ENCODE results near the gene PTGER2. TPM values are rescaled to one million over a fixed set of nuclear protein-coding genes. Genes with fewer than 3 reads are reported as not detected.

Gene PTGER2, protein sequence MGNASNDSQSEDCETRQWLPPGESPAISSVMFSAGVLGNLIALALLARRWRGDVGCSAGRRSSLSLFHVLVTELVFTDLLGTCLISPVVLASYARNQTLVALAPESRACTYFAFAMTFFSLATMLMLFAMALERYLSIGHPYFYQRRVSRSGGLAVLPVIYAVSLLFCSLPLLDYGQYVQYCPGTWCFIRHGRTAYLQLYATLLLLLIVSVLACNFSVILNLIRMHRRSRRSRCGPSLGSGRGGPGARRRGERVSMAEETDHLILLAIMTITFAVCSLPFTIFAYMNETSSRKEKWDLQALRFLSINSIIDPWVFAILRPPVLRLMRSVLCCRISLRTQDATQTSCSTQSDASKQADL
- total RNA-seq: 0.65 TPM
- long read RNA-seq, transcript PTGER2-201 (2 exons, 2,383 nt): major isoform, 5 of 5 reads
- long read RNA-seq, partial matches to known transcripts: 0 of 5 reads
- long read RNA-seq, other reads (novel, unspliced or antisense): 0 of 5 reads

DNA sequence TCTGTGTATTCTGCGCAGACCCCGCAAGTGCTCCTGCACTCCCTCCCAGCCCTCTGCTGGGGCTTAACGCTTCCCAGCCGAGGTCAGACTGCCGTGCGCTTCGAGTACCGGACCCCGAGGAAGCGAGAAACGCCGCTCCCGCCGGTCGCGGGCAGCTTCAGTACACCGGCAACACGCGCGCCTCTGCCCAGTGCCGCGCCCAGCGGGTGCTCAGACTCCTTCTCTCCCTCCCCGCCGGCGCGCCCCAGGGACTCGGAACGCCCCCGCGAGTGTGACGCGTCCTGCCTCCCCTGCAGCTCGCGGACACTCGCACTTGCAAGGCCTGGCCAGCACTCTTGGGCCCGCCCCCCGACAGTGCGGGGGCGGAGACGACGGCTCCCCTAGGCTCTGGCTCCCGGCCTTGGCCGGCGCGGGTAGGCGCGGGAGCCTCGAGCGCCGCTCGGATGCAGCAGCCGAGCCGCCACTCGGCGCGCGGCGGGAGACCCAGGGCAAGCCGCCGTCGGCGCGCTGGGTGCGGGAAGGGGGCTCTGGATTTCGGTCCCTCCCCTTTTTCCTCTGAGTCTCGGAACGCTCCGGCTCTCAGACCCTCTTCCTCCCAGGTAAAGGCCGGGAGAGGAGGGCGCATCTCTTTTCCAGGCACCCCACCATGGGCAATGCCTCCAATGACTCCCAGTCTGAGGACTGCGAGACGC lies at the start of gene PTGER2:
PTGER2 (plus strand) TSS at position 410 of the 692 bp plus-strand sequence; CDS start at position 647, 237 bp downstream.
- intact Hi-C loops (cut with DNase I): no loop called here
- DNase-seq (peak; percentile 94), ATAC-seq (ENCODE audit: poor library complexity) (peak; percentile 89)

DNA sequence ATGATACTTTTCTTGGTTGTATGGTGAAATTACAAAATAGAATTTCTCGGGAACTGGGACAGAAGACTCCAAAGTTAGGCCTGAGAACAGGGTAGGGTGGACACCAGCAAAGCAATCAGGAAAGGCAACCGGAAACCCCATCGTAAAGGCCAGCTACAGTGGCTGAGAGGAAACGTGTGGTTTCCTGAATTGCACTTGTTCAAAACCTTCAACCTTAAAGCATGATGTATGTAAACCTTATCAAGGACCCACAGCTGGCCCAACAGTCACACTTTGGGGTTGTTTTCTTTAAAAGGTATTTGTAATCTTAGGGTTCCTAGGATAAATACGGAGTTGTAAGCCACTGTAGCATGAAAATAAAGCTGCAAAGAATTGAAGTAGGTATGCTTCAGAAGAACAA lies 48.9 kb upstream of the PTGER2 start:
- ATAC-seq (ENCODE audit: poor library complexity) (no peak), DNase-seq (no peak)
- intact Hi-C loops (cut with DNase I): no loop called here

DNA sequence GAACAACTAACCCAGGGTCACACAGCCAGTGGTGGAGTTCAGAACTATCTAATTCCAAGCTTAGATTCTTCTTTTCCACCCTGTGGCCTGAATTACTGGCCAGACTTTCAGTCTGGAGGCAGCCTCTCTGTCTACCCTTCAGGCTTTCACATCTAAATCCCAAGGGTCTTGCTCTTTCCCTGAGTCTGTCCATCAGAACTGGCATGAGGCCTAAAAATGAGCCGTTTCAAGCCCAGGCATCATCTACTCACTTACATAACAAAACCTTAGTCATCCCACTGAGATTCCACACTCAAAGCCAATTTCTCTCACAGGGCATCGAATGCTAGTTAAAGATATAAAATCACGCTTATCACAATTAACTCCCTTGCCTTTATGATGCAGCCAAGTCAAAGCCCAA lies 47.9 kb upstream of the PTGER2 start:
- intact Hi-C loops (cut with DNase I): no loop called here
- ATAC-seq (ENCODE audit: poor library complexity): peak; percentile 77
- DNase-seq: peak; percentile 42

DNA sequence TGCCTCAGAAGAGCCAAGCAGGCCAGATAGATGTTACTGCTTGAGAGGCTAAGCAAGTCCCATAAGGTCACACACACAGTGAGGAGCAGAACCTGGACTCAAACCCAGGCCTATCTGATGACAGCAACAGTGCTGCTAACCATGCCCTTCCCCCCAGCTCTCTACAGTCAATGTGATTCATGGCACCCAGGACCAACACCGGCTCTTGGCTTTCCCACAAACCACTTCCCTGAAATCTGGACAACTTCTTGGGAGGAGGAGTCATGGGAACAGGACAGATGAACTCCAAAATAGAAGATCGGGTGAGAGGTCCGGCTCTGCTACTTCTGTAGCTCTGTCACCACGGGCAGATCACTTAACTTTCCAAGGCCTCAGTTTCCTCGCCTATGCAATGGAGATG lies 47.3 kb upstream of the PTGER2 start:
- ATAC-seq (ENCODE audit: poor library complexity) (no peak), DNase-seq (no peak)
- intact Hi-C loops (cut with DNase I): no loop called here

DNA sequence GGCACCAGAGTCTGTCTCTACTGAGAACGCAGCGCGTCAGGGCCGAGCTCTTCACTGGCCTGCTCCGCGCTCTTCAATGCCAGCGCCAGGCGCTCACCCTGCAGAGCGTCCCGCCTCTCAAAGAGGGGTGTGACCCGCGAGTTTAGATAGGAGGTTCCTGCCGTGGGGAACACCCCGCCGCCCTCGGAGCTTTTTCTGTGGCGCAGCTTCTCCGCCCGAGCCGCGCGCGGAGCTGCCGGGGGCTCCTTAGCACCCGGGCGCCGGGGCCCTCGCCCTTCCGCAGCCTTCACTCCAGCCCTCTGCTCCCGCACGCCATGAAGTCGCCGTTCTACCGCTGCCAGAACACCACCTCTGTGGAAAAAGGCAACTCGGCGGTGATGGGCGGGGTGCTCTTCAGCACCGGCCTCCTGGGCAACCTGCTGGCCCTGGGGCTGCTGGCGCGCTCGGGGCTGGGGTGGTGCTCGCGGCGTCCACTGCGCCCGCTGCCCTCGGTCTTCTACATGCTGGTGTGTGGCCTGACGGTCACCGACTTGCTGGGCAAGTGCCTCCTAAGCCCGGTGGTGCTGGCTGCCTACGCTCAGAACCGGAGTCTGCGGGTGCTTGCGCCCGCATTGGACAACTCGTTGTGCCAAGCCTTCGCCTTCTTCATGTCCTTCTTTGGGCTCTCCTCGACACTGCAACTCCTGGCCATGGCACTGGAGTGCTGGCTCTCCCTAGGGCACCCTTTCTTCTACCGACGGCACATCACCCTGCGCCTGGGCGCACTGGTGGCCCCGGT lies 46.4 kb upstream of the PTGER2 start, which contains the start of gene PTGDR:
PTGDR (plus strand) TSS at position 198 of the 778 bp plus-strand sequence; CDS start at position 315, 117 bp downstream.
- peak; percentile 70 for DNase-seq
- ATAC-seq (ENCODE audit: poor library complexity): peak; percentile 54
- intact Hi-C loops (cut with DNase I): no loop called here

DNA sequence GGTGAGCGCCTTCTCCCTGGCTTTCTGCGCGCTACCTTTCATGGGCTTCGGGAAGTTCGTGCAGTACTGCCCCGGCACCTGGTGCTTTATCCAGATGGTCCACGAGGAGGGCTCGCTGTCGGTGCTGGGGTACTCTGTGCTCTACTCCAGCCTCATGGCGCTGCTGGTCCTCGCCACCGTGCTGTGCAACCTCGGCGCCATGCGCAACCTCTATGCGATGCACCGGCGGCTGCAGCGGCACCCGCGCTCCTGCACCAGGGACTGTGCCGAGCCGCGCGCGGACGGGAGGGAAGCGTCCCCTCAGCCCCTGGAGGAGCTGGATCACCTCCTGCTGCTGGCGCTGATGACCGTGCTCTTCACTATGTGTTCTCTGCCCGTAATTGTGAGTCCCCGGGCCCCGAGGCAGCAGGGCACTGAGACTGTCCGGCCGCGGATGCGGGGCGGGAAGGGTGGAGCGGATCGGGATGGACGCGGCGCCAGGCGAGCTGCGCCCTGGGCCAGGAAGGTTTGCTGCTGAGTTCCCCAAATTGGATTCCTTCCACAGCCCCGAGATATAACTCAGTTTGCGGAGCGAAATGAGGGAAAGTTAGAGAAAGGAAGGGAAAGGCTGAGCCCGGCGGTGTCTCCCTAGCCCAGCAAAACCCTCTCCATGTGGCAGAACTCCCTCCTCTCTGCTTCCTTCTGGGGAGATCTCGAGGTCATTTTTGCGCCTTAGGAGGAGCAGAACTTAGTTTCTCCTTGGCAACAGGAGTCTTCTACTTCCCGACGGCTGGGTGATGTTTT lies 45.6 kb upstream of the PTGER2 start:
- ATAC-seq (ENCODE audit: poor library complexity) (peak; percentile 44), DNase-seq (peak; percentile 45)
- intact Hi-C loops (cut with DNase I): no loop called here

DNA sequence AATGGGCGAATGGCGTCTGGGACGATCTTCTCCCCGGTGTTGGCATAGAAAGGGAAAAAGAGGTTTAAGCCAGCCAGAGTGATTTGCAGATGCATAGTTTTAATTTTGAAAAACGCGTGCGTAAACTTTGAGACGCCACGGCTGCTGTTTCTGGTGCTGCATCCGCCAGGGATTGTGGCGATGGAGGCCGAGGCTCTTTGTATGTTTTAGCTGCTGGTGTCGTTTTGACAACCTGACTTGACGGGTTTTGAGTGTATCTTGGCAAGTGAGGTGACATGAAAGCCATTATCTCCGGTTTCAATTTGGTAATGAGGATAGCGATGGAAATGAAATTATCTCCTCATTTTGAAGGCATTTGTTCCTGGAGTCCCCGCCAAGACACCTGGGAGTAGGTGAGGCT lies 45.0 kb upstream of the PTGER2 start:
- DNase-seq (no peak), ATAC-seq (ENCODE audit: poor library complexity) (no peak)
- intact Hi-C loops (cut with DNase I): no loop called here

DNA sequence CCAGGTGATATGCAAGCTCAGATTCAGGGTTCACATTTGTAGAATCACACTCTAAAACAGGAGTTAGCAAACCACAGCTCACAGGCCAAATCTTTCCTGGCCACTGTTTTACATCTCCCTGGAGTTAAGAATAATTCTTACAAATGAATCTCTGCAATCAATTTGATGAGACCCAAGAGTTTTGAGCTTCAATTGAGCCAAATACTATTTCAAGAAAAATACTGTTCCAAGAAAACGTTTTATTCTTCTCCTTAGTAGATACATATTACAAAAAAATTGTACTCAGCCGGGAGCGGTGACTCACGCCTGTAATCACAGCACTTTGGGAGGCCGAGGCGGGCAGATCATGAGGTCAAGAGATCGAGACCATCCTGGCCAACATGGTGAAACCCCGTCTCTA lies 44.1 kb upstream of the PTGER2 start:
- intact Hi-C loops (cut with DNase I): no loop called here
- ATAC-seq (ENCODE audit: poor library complexity): peak; percentile 22
- DNase-seq: peak; percentile 44

DNA sequence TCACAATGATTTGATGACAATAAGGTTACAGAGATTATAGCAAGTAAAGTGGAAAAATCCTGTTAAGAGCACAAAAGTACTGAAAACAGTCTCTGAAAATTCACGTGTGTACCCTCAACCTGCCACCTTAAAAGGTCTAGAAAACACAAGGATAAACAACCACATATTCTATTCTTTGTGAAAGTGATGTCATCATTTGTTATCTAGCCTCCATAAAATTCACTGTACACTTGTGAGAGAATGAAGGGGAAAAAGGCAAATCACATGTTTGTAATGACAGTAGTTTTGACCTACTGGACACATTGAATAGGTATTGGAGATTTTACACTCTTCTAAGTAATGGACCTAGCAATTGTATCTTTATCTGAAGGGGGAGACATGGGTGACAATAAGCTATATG lies 42.6 kb upstream of the PTGER2 start:
- intact Hi-C loops (cut with DNase I): no loop called here
- ATAC-seq (ENCODE audit: poor library complexity) (no peak), DNase-seq (no peak)

DNA sequence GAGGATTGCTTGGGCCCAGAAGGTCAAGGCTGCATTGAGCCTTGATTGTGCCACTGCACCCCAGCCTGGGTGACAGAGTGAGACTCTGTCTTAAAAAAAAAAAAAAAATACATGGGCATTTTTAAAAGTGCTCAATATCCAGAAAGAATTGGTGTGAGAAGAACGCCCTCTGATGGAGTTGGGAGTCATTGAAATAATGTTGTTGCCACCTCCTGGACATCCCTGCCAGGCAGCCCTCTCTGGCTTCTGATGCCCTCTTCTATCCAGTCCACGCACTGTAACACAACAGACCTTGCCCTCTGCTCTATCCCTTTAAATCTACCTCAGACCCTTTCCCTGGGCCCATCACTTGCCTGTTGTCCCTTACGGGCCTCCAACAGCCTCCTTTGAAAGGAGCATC lies 41.7 kb upstream of the PTGER2 start:
- ATAC-seq (ENCODE audit: poor library complexity) (no peak), DNase-seq (no peak)
- intact Hi-C loops (cut with DNase I): no loop called here

DNA sequence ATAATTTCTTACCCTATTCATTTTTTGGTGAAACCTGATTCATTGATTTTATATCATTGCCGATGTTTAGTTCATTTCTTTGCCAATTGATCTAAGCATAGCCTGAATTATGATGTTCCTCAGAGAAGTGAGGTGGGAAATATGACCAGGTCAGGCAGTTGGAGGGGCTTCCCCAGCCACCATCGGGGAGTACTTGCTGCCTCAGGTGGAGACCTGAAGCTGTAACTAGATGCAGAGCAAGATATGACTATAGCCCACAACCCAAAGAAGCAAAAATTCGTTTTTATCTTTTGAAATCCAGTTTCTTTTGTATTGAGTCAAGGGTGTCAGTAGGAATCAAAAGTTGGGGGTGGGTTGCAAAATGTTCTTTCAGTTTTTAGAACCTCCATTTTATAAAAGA lies 38.7 kb upstream of the PTGER2 start:
- ATAC-seq (ENCODE audit: poor library complexity): no peak
- no peak for DNase-seq
- intact Hi-C loops (cut with DNase I): no loop called here

DNA sequence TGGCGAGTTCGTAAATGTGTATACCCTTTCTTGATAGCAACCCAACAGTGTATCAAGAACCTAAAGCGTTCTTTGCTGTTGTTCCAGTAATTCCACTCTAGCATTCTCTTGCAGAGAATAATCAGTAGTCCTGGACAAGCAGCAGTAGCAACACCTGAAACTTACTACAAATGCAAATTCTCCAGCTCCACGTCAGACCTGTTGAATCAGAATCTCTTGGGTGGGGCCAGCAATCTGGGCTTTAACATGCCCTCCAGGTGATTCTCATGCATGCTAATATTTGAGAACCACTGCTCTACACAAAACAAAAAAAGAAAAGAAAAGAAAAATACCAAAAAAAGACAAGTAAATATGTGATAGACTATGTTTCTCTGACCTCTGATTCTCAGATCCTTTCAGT lies 36.6 kb upstream of the PTGER2 start:
- ATAC-seq (ENCODE audit: poor library complexity): no peak

DNA sequence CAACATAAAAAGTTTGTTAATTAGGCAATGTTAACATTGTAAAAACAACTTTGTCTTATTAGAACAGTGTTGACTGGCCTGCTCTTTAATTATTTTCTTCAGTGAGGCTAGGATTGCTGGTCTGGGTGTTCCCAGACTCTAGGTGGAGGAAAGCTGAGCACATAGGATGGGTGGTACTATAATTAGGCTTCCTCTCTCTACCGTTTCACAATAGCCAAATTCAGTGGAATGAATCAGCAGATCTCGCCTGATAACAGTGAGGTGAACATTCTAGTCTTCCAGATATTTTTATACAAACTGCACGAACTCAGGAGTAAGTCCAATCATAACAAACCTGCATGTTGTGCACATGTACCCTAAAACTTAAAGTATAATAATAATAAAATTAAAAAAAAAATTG lies 34.7 kb upstream of the PTGER2 start:
- intact Hi-C loops (cut with DNase I): no loop called here
- no peak for DNase-seq
- ATAC-seq (ENCODE audit: poor library complexity): no peak

More for the DNA sequence above, 36.6 kb upstream of the PTGER2 start:
- intact Hi-C loops (cut with DNase I): no loop called here
- no peak for DNase-seq

DNA sequence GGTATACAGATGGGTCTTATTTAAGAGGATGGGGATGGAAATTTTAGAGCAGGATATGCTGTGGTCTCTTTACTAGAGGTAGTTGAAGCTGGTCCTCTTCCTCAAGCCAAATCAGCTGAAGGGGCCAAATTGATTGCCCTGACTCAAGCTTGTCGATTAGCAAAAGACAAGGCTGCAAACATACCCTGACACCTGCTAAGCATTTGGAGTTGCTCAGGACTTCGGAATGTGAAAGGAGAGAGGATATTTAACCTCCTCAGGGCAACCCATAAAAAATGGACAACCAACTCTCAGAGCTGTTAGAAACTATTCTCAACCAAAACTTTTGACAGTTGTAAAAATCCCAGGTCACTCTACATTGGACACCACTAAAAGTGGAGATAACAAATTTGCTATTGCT lies 31.0 kb upstream of the PTGER2 start:
- ATAC-seq (ENCODE audit: poor library complexity) (no peak), DNase-seq (no peak)
- intact Hi-C loops (cut with DNase I): no loop called here

DNA sequence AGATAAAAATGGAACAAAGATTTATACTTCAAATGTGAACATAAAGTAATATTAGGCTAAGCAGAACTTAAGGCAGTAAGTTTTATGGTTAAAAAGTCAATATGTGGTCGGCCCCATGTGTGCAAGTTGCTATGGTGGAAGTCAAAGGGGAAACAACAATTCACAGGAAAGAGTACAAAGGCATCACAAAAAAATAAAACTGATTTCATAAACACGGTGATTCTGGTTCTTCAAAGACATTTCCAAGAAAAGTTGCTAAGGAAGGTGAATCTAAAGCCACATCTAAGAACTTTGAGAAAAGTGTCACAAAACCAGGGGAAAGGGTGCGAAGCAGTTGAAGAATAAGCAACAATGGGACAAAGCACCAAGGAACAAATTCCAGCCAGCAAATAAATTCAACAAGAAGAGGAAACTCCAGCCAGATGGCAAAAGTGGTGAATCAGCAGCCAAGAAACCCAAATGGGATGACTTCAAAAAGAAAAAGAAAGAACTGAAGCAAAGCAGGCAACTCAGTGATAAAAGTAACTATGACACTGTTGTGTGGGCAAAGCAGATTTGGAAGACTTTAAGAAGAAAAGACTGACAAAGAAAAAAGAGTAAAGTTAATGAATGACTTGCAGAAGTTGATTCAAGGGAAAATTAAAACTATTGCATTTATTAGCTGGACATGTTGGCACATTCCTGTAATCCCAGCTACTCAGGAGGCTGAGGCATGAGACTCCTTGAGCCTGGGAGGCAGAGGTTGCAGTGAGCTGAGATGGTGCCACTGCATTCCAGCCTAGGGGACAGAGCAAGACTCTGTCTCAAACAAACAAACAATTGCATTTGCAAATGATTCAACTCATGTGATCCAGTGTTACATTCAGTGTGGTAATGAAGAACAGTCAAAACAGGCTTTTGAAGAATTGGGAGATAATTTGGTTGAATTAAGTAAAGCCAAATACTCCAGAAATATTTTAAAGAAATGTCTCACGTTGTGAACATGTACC lies 27.2 kb upstream of the PTGER2 start:
- intact Hi-C loops (cut with DNase I): no loop called here
- DNase-seq (no peak), ATAC-seq (ENCODE audit: poor library complexity) (no peak)

DNA sequence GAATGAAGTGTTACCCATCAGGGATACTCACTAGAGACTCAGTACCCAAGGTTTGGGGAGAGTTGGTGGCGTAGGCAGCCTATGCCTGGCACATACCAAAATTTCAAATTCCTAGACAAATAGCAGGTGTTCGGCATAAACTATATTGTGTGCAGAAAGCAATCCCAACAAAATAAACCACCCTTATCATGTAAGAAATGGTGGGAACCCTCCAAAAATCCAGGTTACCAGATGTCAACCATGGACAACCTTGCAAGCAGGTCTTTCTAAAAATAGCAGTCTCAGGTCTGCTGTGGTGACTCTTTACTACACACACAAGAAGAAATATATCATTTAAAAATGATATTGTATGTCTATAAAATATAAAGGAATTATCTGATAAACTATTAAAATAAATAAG lies 17.7 kb upstream of the PTGER2 start:
- DNase-seq (no peak), ATAC-seq (ENCODE audit: poor library complexity) (no peak)
- intact Hi-C loops (cut with DNase I): no loop called here

DNA sequence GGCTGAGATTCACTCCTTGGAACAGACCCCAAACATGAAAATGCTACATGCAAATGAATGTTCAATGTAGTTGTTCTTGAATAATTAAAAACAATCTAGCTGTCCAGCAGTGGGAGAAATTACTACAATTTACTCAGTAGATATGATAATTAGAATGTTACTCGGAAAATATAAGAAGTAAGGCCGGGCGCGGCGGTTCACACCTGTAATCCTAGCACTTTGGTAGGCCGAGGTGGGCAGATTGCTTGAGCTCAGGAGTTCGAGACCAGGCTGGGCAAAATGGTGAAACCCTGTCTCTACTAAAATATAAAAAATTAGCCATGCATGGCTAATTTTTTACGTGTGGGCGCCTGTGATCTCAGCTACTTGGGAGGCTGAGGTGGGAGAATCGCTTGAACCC lies 15.3 kb upstream of the PTGER2 start:
- no peak for DNase-seq
- intact Hi-C loops (cut with DNase I): no loop called here
- ATAC-seq (ENCODE audit: poor library complexity): no peak
